Measurements from ENCODE around the gene DSCAM. TPM values are rescaled to one million over a fixed set of nuclear protein-coding genes. Genes with fewer than 3 reads are reported as not detected.

DSCAM gene
- total RNA-seq, 2 donors from 2014 or later: 0.05 TPM; not detected in 1

DNA sequence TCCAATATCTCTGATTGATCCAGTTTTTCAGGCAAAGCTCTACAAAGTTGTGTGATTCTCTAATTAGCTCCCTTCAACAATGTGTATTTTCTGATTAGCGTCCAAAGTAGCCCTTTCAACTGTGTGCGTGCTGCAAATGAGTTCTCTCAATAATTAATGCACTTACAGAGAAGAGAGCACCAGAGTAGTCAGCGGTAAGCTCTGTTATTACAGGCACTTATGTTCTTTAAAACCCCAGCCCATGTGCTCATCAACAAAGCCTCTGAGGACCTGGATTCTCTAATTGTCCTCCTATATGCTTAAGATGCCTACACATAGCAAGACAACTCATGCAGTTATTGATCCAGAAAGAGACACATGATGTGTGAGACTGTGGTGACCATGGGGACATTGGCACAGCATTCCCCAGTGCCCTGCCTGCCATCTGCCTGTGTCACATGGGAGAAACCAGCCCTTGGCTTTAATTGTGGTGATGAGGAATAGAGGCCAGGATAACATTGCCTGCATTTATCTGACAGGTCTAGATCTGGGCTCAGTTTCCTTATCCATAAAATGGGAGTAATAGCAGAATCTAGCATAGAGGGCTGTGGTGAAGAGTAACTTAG is 828.0 kb downstream of the DSCAM start:
- Histone ChIP-seq H3K27ac (no peak overlapping the region), H3K9ac (ENCODE audit: low read depth in 2 of 2, low read length in 2 of 2) (no peak overlapping the region), H3K4me1 (no peaks in the 10 kb centered on the region), H3K27me3 (no peaks in the 10 kb centered on the region), H3K4me3 (no peak overlapping the region), H3K9me3 (no peaks in the 10 kb centered on the region), H3K36me3 (no peaks in the 10 kb centered on the region)
- TF ChIP-seq, protein P1, sequence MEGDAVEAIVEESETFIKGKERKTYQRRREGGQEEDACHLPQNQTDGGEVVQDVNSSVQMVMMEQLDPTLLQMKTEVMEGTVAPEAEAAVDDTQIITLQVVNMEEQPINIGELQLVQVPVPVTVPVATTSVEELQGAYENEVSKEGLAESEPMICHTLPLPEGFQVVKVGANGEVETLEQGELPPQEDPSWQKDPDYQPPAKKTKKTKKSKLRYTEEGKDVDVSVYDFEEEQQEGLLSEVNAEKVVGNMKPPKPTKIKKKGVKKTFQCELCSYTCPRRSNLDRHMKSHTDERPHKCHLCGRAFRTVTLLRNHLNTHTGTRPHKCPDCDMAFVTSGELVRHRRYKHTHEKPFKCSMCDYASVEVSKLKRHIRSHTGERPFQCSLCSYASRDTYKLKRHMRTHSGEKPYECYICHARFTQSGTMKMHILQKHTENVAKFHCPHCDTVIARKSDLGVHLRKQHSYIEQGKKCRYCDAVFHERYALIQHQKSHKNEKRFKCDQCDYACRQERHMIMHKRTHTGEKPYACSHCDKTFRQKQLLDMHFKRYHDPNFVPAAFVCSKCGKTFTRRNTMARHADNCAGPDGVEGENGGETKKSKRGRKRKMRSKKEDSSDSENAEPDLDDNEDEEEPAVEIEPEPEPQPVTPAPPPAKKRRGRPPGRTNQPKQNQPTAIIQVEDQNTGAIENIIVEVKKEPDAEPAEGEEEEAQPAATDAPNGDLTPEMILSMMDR (IDR thresholded peaks at IDR 0.05): no peak
- intact Hi-C loops (cut with DNase I): no loop called here
- no peak for DNase-seq

DNA sequence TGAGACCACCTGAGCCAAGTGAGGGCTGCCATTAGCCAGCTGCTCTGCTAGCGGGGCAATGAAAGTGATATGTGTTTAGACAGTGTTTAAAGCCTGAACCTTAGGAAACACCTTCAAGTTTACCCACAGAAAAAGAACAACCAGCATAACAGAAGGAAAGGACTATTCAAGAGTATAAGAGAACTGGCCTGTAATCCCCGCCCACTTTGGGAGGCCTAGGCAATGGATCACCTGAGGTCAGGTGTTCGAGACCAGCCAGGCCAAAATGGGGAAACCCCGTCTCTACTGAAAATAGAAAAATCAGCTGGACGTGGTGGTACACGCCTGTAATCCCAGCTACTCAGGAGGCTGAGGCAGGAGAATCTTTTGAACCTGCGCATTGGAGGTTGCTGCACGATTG is 830.3 kb downstream of the DSCAM start:
- TF ChIP-seq, protein P1 (IDR thresholded peaks at IDR 0.05): no peak
- Histone ChIP-seq H3K4me1 (no peaks in the 10 kb centered on the region), H3K9ac (ENCODE audit: low read depth in 2 of 2, low read length in 2 of 2) (no peak overlapping the region), H3K27ac (no peak overlapping the region), H3K9me3 (no peaks in the 10 kb centered on the region), H3K27me3 (no peaks in the 10 kb centered on the region), H3K36me3 (no peaks in the 10 kb centered on the region), H3K4me3 (no peak overlapping the region)
- DNase-seq: no peak
- intact Hi-C loops (cut with DNase I): no loop called here

DNA sequence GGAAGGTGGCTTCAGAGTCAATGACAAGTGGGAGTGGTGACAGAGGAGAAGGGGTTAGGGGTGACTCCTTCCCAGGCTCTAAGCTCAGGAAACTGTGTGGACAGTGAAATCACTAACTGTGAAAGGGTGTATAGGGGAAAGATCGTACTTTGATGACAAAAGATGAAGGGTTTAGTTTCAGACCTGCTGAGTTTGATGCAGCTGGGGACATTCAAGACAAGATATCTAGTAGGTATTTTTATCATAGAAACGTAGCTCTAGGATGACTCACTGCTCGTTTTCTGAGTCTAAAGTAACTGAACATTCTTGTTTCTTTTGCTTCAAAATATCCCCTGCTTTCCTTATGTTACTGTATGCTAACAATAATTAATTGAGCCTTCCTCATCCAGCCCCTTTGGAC is 830.7 kb downstream of the DSCAM start:
- Histone ChIP-seq H3K9ac (ENCODE audit: low read depth in 2 of 2, low read length in 2 of 2) (no peak overlapping the region), H3K4me1 (no peaks in the 10 kb centered on the region), H3K4me3 (no peak overlapping the region), H3K36me3 (no peaks in the 10 kb centered on the region), H3K27me3 (no peaks in the 10 kb centered on the region), H3K9me3 (no peaks in the 10 kb centered on the region), H3K27ac (no peak overlapping the region)
- TF ChIP-seq, protein P1 (IDR thresholded peaks at IDR 0.05): no peak
- intact Hi-C loops (cut with DNase I): no loop called here
- DNase-seq: no peak

DNA sequence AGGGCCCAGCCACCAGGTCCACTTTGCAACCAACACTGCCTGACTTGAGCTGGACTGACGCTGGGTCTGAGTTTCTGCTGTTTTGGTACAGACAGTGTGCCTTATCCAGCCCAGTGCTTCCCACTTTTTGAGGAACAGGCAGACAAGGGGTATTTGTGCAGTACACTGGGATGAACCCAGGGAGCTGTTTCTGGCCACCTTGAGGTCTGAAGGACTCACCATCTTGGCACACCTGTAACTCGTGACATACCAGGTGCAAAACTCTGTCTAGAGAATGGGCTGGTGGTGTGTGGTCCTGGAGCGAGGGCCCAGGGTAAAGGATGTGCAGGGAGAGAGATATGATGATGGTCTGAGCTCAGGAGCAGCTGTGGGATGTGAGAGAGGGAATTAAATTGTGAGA is 831.1 kb downstream of the DSCAM start:
- no peaks in the 10 kb centered on the region for H3K36me3 ChIP-seq

DNA sequence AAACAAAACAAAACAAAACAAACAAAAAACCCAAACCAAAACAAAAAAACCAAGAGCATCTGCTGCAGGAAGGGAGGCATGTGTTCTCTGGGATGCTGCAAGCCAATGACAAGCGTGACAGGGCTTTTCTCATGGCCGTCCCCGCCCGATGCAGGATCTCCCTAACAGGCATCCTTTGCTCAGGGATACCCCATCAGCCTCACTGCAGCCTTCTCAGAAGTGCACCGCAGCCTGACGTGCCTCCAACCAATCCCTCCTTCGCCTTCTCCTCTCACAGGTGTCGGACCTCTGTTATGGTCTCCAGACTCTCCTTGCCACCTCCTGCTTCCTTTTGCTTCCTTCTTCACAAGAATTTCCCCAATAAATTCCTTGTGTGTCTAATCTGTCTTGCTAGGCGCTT is 832.6 kb downstream of the DSCAM start:
- DNase-seq: no peak
- TF ChIP-seq, protein P1 (IDR thresholded peaks at IDR 0.05): no peak
- Histone ChIP-seq H3K27ac (no peak overlapping the region), H3K9ac (ENCODE audit: low read depth in 2 of 2, low read length in 2 of 2) (no peak overlapping the region), H3K36me3 (no peaks in the 10 kb centered on the region), H3K27me3 (no peaks in the 10 kb centered on the region), H3K9me3 (no peaks in the 10 kb centered on the region), H3K4me1 (no peaks in the 10 kb centered on the region), H3K4me3 (no peak overlapping the region)
- intact Hi-C loops (cut with DNase I): no loop called here

More for the DNA sequence above, 831.1 kb downstream of the DSCAM start:
- Histone ChIP-seq H3K4me3 (no peak overlapping the region), H3K9me3 (no peaks in the 10 kb centered on the region), H3K27me3 (no peaks in the 10 kb centered on the region), H3K9ac (ENCODE audit: low read depth in 2 of 2, low read length in 2 of 2) (no peak overlapping the region), H3K4me1 (no peaks in the 10 kb centered on the region), H3K27ac (no peak overlapping the region)
- intact Hi-C loops (cut with DNase I): no loop called here
- TF ChIP-seq, protein P1 (IDR thresholded peaks at IDR 0.05): no peak
- DNase-seq: no peak

All from colonic mucosa (tissue), 4 donors.